Activated T-cell treated with anti-CD3 and anti-CD28 coated beads for 4 hours (primary cell): ENCODE results near the gene SUPT16H.
"Not testable (repeated sequence)": the region's sequence is repeated elsewhere in the genome, so short reads cannot be mapped to it uniquely, and the experiment has no call there.

Source experiments
- DNase-seq: peaks from one replicate; pipeline ENCODE4 v3.0.0-alpha.2; 2020

SUPT16H gene

GRCh38 chr14:21356511-21356910 lies 27.3 kb downstream of the SUPT16H start:
- no peak for DNase-seq

DNA sequence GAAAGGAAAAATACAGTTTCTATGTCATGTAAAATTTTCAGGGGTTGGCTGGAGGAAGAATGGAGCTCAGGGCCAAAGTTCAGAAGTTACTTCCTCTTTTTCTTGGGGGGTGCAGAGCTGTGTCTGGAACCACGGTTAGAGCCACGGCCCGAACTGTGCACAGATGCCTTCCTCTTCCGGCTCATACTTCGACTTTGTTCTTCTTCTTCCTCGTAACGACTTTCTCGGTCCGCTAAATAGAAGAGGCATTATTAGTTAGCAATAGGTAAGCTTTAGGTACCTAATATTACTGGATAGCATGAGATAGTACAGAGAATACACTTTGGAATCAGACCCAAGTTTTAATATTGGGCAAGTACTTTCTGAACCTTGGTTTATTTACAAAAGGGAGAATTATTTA lies 31.2 kb downstream of the SUPT16H start:
- no peak for DNase-seq

DNA sequence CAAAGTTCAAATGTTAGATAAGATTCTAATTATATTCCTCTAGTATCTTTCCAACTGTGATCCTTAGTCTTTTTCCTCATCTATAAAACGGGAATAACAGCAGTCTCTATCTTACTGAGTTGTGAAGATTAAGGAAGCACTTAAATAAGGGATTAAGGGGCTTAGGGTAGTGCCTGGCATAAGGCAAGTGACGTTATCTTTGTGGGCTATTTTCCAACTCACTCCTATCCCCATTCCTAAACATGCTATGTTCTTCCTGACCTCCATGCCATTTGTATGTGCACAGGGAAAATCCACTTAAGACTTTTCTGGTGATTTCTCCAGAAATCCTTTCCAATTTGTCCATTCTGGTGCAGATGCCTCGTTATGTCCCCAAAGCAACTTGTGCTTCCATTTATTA lies 33.3 kb downstream of the SUPT16H start:
- DNase-seq = no peak

- DNase-seq = no peak
These were observed 36.6 kb downstream of the SUPT16H start for GRCh38 chr14:21347201-21347600.

DNA sequence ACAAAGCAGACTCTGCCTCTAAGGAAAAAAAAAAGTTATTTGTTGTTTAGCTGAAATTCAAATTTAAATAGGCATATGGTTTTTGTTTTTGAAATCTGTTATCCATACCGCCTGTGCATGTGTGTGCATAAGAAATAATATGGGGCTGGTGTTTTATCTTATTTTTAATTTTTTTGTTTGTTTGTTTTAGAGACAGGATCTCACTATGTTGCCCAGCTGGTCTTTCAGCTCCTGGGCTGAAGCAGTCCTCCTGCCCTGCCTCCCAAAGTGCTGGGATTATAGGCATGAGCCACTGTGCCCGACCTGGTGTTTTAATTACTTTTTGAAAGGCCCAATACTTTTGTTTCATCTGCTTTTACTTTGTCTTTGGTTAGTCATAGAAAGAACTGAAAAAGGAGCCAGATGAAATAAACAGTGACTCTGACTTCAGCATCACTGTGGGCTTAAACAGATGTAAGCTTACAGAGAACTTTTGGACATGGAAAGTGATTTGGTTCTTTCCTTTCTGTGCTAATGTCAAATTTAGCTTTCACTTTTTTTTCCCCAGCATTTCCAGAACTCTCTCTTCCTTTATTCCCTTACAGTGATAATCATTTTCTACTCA lies 37.2 kb downstream of the SUPT16H start:
- DNase-seq = no peak

DNA sequence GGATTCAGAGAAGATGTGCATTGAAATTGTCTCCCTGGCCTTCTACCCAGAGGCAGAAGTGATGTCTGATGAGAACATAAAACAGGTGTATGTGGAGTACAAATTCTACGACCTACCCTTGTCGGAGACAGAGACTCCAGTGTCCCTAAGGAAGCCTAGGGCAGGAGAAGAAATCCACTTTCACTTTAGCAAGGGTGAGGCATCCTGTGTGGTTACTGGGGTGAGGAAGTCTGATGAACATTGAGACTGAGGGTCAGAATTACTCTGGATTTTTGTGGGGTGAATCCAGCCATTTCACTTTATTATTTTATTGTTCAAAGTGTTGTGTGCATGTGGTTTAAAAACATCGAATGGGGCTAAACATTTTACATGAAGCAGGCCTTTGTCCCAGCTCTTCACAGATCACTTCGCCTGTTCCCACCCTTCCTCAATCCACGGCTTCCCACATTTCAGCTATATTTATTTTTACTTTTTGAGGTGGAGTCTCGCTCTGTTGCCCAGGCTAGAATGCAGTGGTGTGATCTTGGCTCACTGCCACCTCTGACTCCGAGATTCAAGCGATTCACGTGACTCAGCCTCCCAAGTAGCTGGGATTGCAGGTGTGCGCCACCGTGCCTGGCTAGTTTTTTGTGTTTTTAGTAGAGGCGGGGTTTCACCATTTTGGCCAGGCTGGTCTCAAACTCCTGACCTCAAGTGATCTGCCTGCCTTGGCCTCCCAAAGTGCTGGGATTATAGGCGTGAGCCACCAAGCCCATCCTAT lies 40.6 kb downstream of the SUPT16H start:
- DNase-seq = no peak

- no peak for DNase-seq
These were observed 49.5 kb downstream of the SUPT16H start for GRCh38 chr14:21334202-21334906.

GRCh38 chr14:21332950-21333349 lies 50.9 kb downstream of the SUPT16H start:
- DNase-seq = no peak

- DNase-seq = no peak
These were observed 56.8 kb downstream of the SUPT16H start for GRCh38 chr14:21326972-21327371.

GRCh38 chr14:21322716-21323115 lies 61.1 kb downstream of the SUPT16H start:
- DNase-seq = no peak

GRCh38 chr14:21320913-21321312 lies 62.9 kb downstream of the SUPT16H start:
- no peak for DNase-seq

DNA sequence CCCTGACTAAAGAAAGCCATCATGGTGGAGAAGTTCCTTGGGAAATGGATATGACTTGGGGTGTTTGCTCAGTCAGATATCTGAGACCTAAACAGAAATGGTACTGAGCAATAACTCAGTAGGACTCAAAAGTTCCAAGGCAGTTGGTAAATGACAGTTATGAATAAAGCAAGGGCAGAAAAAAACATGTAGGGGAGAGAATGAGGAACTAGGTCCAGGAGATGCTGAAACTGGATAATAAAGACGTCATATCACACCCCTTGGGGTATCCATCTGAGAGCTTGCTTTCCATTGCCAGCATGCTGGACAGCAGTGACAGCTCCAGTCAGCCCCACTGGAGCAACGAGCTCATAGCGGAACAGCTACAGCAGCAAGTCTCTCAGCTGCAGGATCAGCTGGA lies 66.4 kb downstream of the SUPT16H start:
- no peak for DNase-seq

GRCh38 chr14:21313512-21313911 lies 70.3 kb downstream of the SUPT16H start:
- no peak for DNase-seq

DNA sequence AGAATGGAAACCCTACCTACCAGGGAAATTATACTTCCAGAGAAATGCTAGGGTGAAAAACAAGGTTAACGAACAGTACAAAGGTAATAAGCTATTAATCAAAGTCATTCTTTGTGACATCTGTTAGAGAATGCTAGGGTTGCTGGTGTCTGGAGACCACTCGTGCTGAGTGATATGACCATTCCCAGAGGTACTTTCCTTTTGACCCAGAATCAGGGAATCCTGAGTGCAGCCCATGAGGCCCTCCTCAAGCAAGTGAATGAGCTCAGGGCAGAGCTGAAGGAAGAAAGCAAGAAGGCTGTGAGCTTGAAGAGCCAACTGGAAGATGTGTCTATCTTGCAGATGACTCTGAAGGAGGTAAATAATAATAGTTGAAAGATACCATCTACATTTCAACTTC lies 72.2 kb downstream of the SUPT16H start:
- DNase-seq = no peak

DNA sequence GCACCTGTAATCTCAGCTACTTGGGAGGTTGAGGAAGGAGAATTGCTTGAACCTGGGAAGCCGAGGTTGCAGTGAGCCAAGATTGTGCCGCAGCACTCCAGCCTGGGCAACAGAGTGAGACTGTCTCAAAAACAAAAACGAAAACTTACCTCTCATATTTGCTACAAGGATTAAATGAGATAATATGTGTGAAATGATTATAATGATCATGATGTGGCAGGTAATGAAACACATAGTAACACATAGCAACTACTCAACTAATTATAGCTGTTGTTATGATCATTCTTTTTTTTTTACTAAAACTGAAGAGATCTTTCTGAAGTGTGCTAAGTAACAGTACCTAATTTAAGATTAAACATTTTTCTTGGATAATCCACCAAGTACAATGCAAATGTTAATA lies 73.9 kb downstream of the SUPT16H start:
- DNase-seq = no peak

DNA sequence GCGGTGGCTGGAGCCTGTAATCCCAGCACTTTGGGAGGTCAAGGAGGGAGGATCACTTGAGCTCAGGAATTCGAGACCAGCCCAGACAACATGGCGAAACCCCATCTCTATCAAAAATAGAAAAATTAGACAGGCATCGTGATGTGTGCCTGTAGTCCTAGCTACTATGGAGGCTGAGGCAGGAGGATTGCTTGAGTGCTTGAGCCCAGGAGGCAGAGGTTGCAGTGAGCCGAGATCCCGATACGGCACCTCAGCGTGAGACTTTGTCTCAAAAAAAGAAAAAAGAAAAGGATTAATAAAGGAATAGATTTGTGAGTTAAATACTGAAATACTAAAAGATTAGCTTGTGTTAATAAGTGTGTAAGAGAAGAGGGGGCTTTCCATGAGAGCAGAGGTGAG lies 74.6 kb downstream of the SUPT16H start:
- no peak for DNase-seq

GRCh38 chr14:21308479-21309237 lies 75.2 kb downstream of the SUPT16H start:
- peak; percentile 71 for DNase-seq

DNA sequence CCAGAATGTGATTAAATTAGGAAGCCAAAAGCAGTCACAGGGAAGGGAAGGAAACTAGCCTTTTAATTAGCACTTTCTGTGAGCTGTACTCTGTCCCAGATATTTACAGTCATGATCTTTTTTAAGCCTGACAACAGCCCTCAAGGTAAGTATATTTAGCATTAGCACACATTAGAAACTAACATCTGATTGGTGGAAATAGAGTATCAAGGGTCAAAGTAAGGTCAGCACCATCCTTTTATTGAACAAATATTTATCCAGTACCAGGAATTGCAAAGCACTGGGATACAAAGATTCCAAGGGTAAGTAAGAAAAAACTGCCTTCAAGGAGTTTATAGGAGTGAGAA lies 75.7 kb downstream of the SUPT16H start:
- no peak for DNase-seq

GRCh38 chr14:21307637-21308036 lies 76.2 kb downstream of the SUPT16H start:
- no peak for DNase-seq

- not testable (repeated sequence) for DNase-seq
These were observed 81.0 kb downstream of the SUPT16H start for GRCh38 chr14:21302836-21303140.

GRCh38 chr14:21302013-21302835 lies 81.6 kb downstream of the SUPT16H start:
- no peak for DNase-seq
